SK-N-SH (cell line): ENCODE results near the gene KIF6. TPM values are rescaled to one million over a fixed set of nuclear protein-coding genes. Genes with fewer than 3 reads are reported as not detected.

Source experiments
- CTCF ChIA-PET: fragments of 300-600, 350-600 bp; formaldehyde crosslinking; extraction: SDS; loops from one replicate; lab custom pipeline; 2021; lab: Yijun Ruan, JAX
- POLR2A ChIA-PET: fragments of 350-600 bp; sonication (Branson Sonifier 250); formaldehyde crosslinking; extraction: SDS; loops from one replicate; lab custom pipeline; 2020; ENCODE audit warnings: antibody characterized with exemption, inconsistent platforms; lab: Yijun Ruan, JAX
- DNase-seq: peaks from one replicate; pipeline ENCODE4 v3.0.0; 2012
- H2AFZ ChIP-seq: fragments of 200-600 bp; sonication (generic); 2 replicates; pipeline ENCODE4 v1.8.1; 2016; ENCODE audit warnings: antibody characterized with exemption, mild to moderate bottlenecking, low read depth
- H3F3A ChIP-seq: fragments of 200-600 bp; sonication (generic); replicated peaks from 2 replicates; pipeline ENCODE3; 2016; ENCODE audit warnings: antibody characterized with exemption, mild to moderate bottlenecking; ENCODE audit not compliant: insufficient read depth
- H3K27ac ChIP-seq, 2 experiments: fragments of 200-500 bp in 1 of 2; fragments of 200-600 bp in 1 of 2; sonication (Bioruptor generic) in 1 of 2; sonication (generic), shearing (Covaris generic) in 1 of 2; 2 replicates each; pipeline versions ENCODE4 v1.5.1 to v1.6.1; 2014 to 2016; ENCODE audit warnings: low read depth in 2 of 2, inconsistent platforms in 1 of 2, low read length in 1 of 2, mild to moderate bottlenecking in 1 of 2, mixed read lengths in 1 of 2
- H3K27me3 ChIP-seq: fragments of 200-600 bp; sonication (generic), shearing (Covaris generic); 2 replicates; pipeline ENCODE4 v1.6.1; 2016; ENCODE audit warnings: mixed run types; ENCODE audit not compliant: insufficient read depth
- H3K36me3 ChIP-seq, 2 experiments: fragments of 200-500 bp in 1 of 2; fragments of 200-600 bp in 1 of 2; sonication (Bioruptor generic) in 1 of 2; sonication (generic) in 1 of 2; replicated peaks in 1 of 2; 2 replicates each; pipeline versions ENCODE3 to v1.5.1; 2014 to 2016; ENCODE audit warnings: low read length in 1 of 2, mild to moderate bottlenecking in 1 of 2; ENCODE audit not compliant: insufficient read depth in 2 of 2, control insufficient read depth in 1 of 2
- H3K4me1 ChIP-seq, 2 experiments: fragments of 200-500 bp in 1 of 2; fragments of 200-600 bp in 1 of 2; sonication (Bioruptor generic) in 1 of 2; sonication (generic), shearing (Covaris generic) in 1 of 2; 2 replicates each; pipeline versions ENCODE4 v1.5.1 to v1.6.1; 2014 to 2016; ENCODE audit warnings: low read depth in 1 of 2, low read length in 1 of 2, mixed run types in 1 of 2; ENCODE audit not compliant: insufficient read depth in 2 of 2, control insufficient read depth in 1 of 2
- H3K4me2 ChIP-seq: fragments of 200-600 bp; sonication (generic), shearing (Covaris generic); 2 replicates; pipeline ENCODE4 v1.6.1; 2017; ENCODE audit warnings: mixed run types
- H3K4me3 ChIP-seq, 2 experiments: fragments of 200-500 bp in 1 of 2; fragments of 200-600 bp in 1 of 2; sonication (Bioruptor generic) in 1 of 2; sonication (generic), shearing (Covaris generic) in 1 of 2; 2 replicates each; pipeline versions ENCODE4 v1.5.1 to v1.8.1; 2014 to 2016; ENCODE audit warnings: low read depth in 2 of 2, inconsistent platforms in 1 of 2, low read length in 1 of 2, mild to moderate bottlenecking in 1 of 2, mixed read lengths in 1 of 2, moderate library complexity in 1 of 2
- H3K79me2 ChIP-seq: fragments of 200-600 bp; sonication (generic); 2 replicates; pipeline ENCODE4 v1.8.1; 2017; ENCODE audit warnings: mild to moderate bottlenecking; ENCODE audit not compliant: insufficient read depth
- H3K9ac ChIP-seq: fragments of 200-600 bp; sonication (generic); 2 replicates; pipeline ENCODE4 v1.6.1; 2017; ENCODE audit warnings: mixed run types
- H3K9me2 ChIP-seq: fragments of 200-600 bp; sonication (generic); 2 replicates; pipeline ENCODE4 v1.6.1; 2017; ENCODE audit warnings: mixed run types
- H3K9me3 ChIP-seq: fragments of 200-600 bp; sonication (generic); 2 replicates; pipeline ENCODE4 v1.6.1; 2017; ENCODE audit warnings: mixed run types, mild to moderate bottlenecking, moderate library complexity
- H4K20me1 ChIP-seq: fragments of 200-600 bp; sonication (generic); 2 replicates; pipeline ENCODE4 v1.6.1; 2017; ENCODE audit warnings: mild to moderate bottlenecking, mixed run types; ENCODE audit not compliant: insufficient read depth
- GATA2 ChIP-seq: sonication (generic); formaldehyde crosslinking; IDR thresholded peaks from 2 replicates; pipeline ENCODE4 v1.5.0; 2020; ENCODE audit warnings: mild to moderate bottlenecking, missing genetic modification reagents
- JUND ChIP-seq: IDR thresholded peaks from 2 replicates; pipeline ENCODE4 v1.4.0; 2012
- MEF2A ChIP-seq: IDR thresholded peaks from 2 replicates; pipeline ENCODE4 v1.4.0; 2012; ENCODE audit warnings: low read depth, borderline replicate concordance
- NRF1 ChIP-seq: IDR thresholded peaks from 2 replicates; pipeline ENCODE4 v1.6.1; 2012; ENCODE audit warnings: low read depth, mild to moderate bottlenecking, low read length
- RCOR1 ChIP-seq: fragments of 150-350 bp; IDR thresholded peaks from 2 replicates; pipeline ENCODE4 v1.6.1; 2017; ENCODE audit warnings: antibody characterized with exemption, low read length
- SIN3A ChIP-seq: IDR thresholded peaks from 2 replicates; pipeline ENCODE4 v1.6.1; 2012; ENCODE audit warnings: low read depth, mild to moderate bottlenecking, low read length, moderate library complexity, borderline replicate concordance
- SMC3 ChIP-seq: IDR thresholded peaks from 2 replicates; pipeline ENCODE4 v1.6.1; 2012; ENCODE audit warnings: low read depth, low read length, improper control_type of control experiment
- ZBTB33 ChIP-seq: IDR thresholded peaks from 2 replicates; pipeline ENCODE4 v1.4.0; 2012; ENCODE audit warnings: low read depth, borderline replicate concordance
- WGBS: methylation state at CpG from one replicate; pipeline ENCODE4 v1.1.6; 2017; ENCODE audit warnings: low lambda C conversion rate; 5-methylcytosine and 5-hydroxymethylcytosine counted together
- polyA plus RNA-seq, 3 experiments: library from polyadenylated mRNA; depleted of rRNA; stranded (reverse); fragments of >200 nt; gene quantifications; 2 replicates each; pipeline ENCODE4 v1.2.3, GENCODE V29; 2012

KIF6 gene
- polyA plus RNA-seq, 1 of the 3 experiments (the other 2 are of a cell fraction) = 0.13 TPM

GRCh38 chr6:39417440-39417839, 307.8 kb downstream of the KIF6 start:
- H3K9me2 ChIP-seq = no peaks in the 10 kb centered on the region
- TF ChIP-seq ZBTB33 = no peak
- TF ChIP-seq GATA2 = no peak
- TF ChIP-seq, all 33 proteins: peak for 0
- H3K9me3 ChIP-seq = no peaks in the 10 kb centered on the region
- peaks cover 0 to 5% of the 10 kb centered on the region in 2 experiments; a peak in 1 of 4 replicates for H3K4me1 ChIP-seq
- no peak overlapping the region for H3K9ac ChIP-seq
- POLR2A ChIA-PET = no interaction called here
- H3K79me2 ChIP-seq = no peaks in the 10 kb centered on the region
- H3F3A ChIP-seq = no peaks in the 10 kb centered on the region
- DNase-seq = no peak
- CTCF ChIA-PET = no interaction called here
- H2AFZ ChIP-seq = no peak overlapping the region
- no peak overlapping the region for H3K27ac ChIP-seq
- WGBS = 56% methylated on average over 2 of the region's 2 CpGs
- H3K4me3 ChIP-seq = no peak overlapping the region
- H3K4me2 ChIP-seq = no peak overlapping the region
- no peaks in the 10 kb centered on the region for H4K20me1 ChIP-seq
- no peaks in the 10 kb centered on the region for H3K27me3 ChIP-seq
- no peaks in the 10 kb centered on the region for H3K36me3 ChIP-seq

GRCh38 chr6:39416728-39417127, 308.5 kb downstream of the KIF6 start:
- no peak for TF ChIP-seq MEF2A
- H3F3A ChIP-seq = no peaks in the 10 kb centered on the region
- no peak overlapping the region for H2AFZ ChIP-seq
- no peaks in the 10 kb centered on the region for H3K36me3 ChIP-seq
- H3K4me1 ChIP-seq = peaks cover 0 to 5% of the 10 kb centered on the region in 2 experiments; a peak in 1 of 4 replicates
- no peaks in the 10 kb centered on the region for H3K9me3 ChIP-seq
- H3K9me2 ChIP-seq = no peaks in the 10 kb centered on the region
- no peaks in the 10 kb centered on the region for H3K79me2 ChIP-seq
- ChIA-PET CTCF (interaction anchor here (1.3 kb wide), 1 partner anchor 68 kb away, joined by 3 read pairs; no protein-coding TSS in a partner anchor), POLR2A (no interaction called here)
- no peaks in the 10 kb centered on the region for H4K20me1 ChIP-seq
- no peaks in the 10 kb centered on the region for H3K27me3 ChIP-seq
- H3K4me3 ChIP-seq = no peak overlapping the region
- no peak overlapping the region for H3K9ac ChIP-seq
- no peak for DNase-seq
- H3K27ac ChIP-seq = no peak overlapping the region
- no peak overlapping the region for H3K4me2 ChIP-seq
- 2% methylated on average over 3 of the region's 4 CpGs for WGBS

DNA sequence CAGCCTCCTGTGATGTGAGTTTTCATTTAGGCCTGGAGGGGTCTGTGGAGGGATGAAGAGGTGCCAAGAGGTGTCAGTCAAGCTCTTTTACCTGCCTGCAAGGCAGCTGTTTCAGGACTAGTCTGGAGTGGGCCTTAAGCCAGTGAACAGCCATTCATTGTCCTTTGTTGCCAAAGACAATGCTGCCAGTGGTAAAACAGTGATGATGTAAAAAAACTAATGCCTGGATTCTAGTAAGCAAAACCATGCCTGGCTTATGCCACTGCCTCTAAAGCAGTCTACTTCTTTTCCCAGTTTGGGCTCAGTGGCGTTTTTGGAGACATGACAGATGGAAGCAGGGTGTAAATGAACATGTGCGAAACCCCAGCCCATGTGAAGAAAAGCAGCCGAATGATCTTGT, 309.2 kb downstream of the KIF6 start:
- Histone ChIP-seq H3F3A (no peaks in the 10 kb centered on the region), H3K9me2 (no peaks in the 10 kb centered on the region), H3K27me3 (no peaks in the 10 kb centered on the region), H4K20me1 (no peaks in the 10 kb centered on the region), H3K4me1 (peaks cover 0 to 5% of the 10 kb centered on the region in 2 experiments; a peak in 1 of 4 replicates), H3K9me3 (no peaks in the 10 kb centered on the region), H3K27ac (no peak overlapping the region), H3K4me2 (no peak overlapping the region), H3K36me3 (no peaks in the 10 kb centered on the region), H2AFZ (no peak overlapping the region), H3K4me3 (no peak overlapping the region), H3K79me2 (no peaks in the 10 kb centered on the region), H3K9ac (no peak overlapping the region)
- ChIA-PET POLR2A (no interaction called here), CTCF (interaction anchor here (1.3 kb wide), 1 partner anchor 68 kb away, joined by 3 read pairs; no protein-coding TSS in a partner anchor)
- no peak for DNase-seq
- TF ChIP-seq JUND (no peak), NRF1 (no peak), SMC3 (no peak), RCOR1 (no peak), SIN3A (no peak)
- WGBS = 60% methylated on average over 3 of the region's 3 CpGs
